ENCODE data around the gene CCDC85A.

DNA sequence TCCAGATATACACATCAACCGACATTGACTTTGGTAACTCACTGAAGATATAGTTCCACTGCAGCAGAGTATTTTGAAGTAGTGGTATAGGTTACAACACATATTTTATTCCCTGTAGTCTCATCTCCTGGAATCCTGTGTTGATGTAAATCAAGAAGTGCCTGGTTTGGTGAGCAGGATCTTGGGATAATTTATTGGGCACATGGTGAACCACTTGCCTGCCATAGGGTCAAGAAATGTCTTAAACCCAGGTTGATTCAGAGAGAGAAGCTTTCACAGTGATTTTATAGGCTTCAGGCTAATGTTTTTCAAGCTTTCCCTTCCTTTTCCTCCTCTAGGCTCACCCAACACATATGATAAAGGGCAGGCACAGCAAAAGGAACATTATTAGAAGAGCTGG is 24.6 kb downstream of the CCDC85A start:
- TF ChIP-seq, protein P1, sequence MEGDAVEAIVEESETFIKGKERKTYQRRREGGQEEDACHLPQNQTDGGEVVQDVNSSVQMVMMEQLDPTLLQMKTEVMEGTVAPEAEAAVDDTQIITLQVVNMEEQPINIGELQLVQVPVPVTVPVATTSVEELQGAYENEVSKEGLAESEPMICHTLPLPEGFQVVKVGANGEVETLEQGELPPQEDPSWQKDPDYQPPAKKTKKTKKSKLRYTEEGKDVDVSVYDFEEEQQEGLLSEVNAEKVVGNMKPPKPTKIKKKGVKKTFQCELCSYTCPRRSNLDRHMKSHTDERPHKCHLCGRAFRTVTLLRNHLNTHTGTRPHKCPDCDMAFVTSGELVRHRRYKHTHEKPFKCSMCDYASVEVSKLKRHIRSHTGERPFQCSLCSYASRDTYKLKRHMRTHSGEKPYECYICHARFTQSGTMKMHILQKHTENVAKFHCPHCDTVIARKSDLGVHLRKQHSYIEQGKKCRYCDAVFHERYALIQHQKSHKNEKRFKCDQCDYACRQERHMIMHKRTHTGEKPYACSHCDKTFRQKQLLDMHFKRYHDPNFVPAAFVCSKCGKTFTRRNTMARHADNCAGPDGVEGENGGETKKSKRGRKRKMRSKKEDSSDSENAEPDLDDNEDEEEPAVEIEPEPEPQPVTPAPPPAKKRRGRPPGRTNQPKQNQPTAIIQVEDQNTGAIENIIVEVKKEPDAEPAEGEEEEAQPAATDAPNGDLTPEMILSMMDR (IDR thresholded peaks at IDR 0.05; ENCODE audit: low read length), result no peak
- TF ChIP-seq EZH2phosphoT487 (IDR thresholded peaks at IDR 0.05; ENCODE audit: low read length), result no peak
- no peak for TF ChIP-seq EZH2 (optimal IDR thresholded peaks at IDR 0.05; ENCODE audit: low read depth, low read length)

Measured in MM.1S (cell line).